Pons (tissue), 1 donor: ENCODE measurements around the gene ZNF816.
A peak's percentile ranks its signal among the peaks of the same experiment; 100 is the strongest.
"Not testable (repeated sequence)": the region's sequence is repeated elsewhere in the genome, so short reads cannot be mapped to it uniquely, and the experiment has no call there.

Experiments
- DNase-seq: peaks from one replicate; pipeline ENCODE4 v3.0.0-alpha.2; 2016; ENCODE audit warnings: low spot score

The ZNF816 gene

DNA sequence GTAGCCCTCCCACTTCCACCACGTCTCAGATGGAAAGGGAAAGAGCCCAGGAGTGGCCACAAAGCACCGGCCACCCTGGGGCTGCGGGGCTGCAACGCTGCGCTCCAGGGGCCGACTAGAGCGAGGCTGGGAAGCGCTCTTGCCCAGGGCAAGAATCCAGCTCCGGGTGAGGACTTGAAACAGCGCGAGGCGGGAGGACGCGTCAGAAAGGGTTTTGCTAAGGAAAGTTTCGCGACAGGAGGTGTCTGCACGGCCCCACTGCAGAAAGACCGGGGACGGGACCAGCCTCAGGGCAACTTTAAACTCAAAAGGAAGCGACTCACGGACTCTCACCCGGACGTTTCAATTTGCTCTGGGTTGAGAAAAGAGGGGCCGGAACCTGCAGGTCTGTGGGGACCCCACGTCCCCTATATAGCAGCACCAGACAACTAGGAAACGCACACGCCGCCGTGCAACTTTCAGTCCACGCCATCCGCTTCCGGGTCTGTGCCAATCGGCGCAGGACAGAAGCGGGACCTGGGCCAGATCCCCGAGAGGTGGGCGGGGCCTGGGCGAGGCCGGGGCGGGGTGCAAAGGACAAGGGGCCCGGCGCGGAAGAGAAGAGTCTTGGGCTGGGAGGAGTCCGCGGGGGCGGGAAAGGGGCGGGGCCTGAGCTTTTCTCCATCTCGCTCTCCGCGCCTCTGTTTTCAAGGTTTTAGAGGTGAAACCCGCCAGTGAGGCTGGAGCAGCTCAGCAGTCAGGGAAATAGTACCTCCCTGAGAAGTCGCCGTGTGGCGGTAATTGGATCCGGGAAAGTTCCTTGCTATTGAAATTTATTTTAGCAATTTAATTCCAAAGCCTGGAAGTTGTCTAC, at the start of gene ZNF816:
TSS of gene ZNF816 (minus strand) at position 488 of the 853 bp plus-strand sequence. CDS start 6,792 bp downstream, outside the sequence.
- peak; percentile 85 for DNase-seq

GRCh38 chr19:53012006-53012405, 49.3 kb upstream of the ZNF816 start:
- no peak for DNase-seq

GRCh38 chr19:53010494-53010893, 47.8 kb upstream of the ZNF816 start:
- DNase-seq, result no peak

DNA sequence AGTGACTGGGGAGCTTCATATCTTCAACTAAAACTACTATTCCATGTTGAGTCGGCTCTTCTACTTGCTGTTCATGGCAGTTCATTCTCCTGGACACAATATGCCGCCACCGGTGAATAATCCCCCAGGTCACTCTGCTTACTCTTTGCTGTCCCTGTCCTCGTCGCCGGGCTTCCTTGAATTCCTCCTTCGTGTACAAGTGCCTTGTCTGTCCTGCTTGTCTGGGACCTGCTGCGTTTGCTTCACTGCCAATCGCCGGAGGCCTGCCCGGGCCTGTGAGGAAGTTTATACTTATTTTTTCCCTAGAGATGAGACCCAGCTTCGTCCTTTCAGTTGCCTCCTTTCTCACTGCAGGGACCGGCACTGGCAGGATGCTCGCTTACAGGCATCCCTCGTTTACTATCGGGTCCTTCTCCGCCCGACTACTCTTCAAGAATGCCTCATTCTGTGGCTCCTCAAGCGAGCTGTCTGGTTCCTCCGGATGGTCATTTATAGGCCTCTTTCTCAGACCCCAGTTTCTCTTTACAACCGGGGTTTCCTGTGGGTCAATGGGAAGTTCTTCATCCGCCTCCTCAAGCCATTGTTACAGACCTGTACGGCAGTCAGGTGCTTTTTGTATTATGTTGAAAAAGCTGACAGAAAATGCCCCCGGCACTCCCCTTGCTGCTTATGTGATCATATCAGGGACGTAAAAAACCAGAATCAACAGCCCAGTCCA, 45.5 kb upstream of the ZNF816 start:
- DNase-seq, result no peak

DNA sequence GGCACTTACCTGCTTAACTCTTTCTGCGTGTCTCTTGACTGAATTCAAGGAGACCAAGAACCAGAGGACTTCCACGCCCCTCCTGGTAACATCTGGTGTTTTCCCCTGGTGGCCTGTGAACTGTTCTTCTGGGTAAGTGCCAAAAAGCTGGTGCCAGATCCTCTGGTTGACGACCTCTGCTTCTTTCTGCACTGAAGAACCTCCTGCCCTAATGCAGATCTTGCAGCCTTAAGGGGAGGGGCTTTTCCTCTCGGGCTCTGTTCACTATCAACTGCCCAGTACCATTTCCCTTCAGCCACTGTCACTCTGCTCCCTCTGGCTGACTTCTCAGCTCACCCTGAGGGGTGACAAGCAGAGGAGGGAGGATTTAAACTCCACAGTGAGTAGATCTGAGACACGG, 44.9 kb upstream of the ZNF816 start:
- DNase-seq, result no peak

DNA sequence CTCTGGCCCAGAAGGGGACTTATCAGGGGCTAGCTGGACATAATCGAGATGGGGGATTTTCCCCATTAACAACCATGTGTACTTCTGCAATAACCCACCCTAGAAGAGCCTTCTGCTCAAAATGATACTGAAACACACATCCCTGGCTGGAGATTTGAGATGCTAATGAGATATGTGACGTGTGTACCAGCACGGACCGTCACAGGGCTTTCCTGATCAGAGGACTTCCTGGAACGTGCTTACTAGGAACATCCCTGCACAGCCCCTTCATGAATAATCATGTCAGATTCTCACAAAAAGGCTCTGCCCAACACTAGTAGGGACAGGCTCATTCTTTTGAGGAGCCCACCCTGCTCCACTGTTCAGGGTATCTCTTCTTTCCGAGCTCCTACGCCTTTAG, 44.5 kb upstream of the ZNF816 start:
- DNase-seq, result no peak

GRCh38 chr19:53004242-53004641, 41.6 kb upstream of the ZNF816 start:
- no peak for DNase-seq

DNA sequence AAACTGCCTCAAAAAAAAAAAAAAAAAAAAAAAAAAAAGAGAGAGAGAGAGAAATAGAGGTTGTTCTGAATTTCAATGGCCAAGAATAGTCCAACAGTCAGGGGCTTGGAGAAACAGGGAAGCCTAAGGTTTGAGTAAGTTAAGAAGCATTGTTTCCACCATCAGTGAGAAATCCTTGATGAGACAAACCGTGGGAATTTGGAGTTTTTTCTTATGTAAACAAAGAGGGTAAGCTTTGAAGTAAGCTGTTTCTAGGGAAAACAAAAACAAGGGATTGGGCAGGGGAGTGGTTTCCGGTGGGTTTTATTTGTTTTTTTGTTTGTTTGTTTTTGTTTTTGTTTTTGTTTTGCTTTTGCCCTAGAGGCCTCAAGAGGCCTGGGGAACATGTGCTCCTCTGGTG, 39.8 kb upstream of the ZNF816 start:
- DNase-seq, result no peak

DNA sequence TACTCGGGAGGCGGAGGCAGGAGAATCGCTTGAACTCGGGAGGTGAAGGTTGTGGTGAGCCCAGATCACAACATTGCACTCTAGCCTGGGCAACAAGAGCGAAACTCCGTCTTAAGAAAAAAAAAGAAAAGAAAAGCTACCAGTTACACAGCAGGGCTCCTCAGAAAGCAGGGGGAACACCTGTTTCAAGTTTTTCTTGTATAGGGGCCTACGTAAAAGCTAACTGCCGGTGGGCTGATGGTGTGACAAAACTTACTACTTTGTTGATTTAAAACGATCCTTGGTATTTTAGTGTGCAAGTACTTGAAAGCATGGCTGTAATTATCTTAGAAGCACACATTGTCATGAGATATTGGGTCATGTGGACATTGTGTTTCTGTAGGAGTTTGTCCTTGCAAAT, 35.3 kb upstream of the ZNF816 start:
- DNase-seq, result no peak

DNA sequence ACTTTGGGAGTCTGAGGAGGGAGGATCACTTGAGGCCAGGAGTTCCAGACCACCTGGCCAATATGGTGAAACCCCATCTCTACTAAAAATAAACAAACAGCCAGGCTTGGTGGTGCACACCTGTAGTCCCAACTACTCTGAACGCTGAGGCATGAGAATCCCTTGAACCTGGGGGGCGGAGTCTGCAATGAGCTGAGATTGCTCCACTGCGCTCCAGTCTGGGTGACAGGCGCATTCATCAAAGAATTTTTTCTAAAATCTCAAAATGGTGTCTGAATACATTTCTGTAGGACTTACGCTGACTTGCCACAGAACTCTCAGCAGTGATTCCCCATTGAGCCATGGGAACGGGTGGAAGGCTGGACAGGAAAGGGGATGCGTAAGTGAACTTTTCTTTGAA, 33.0 kb upstream of the ZNF816 start:
- DNase-seq, result no peak

GRCh38 chr19:52993342-52994178, 30.9 kb upstream of the ZNF816 start:
- peak; percentile 59 for DNase-seq

GRCh38 chr19:52992109-52993004, 29.7 kb upstream of the ZNF816 start:
- no peak for DNase-seq

DNA sequence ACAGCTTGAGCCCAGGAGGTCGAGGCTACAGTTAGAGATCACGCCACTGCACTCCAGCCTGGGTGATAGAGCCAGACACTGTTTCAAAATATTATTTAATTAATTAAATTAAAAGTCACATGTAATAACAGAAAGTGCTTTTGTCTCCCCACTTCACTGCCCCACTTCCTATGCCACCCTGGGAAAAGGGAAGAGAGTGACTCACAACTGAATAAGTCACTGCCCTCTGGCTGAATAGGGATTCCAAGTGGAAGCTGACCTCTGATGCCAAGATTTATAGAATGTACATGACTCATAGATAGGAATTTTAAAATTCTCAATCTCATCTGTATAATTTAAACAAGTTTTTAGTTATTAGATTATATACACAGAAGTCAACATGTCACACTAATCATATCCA, 28.8 kb upstream of the ZNF816 start:
- no peak for DNase-seq

GRCh38 chr19:52990759-52991418, 28.2 kb upstream of the ZNF816 start:
- DNase-seq, result no peak

DNA sequence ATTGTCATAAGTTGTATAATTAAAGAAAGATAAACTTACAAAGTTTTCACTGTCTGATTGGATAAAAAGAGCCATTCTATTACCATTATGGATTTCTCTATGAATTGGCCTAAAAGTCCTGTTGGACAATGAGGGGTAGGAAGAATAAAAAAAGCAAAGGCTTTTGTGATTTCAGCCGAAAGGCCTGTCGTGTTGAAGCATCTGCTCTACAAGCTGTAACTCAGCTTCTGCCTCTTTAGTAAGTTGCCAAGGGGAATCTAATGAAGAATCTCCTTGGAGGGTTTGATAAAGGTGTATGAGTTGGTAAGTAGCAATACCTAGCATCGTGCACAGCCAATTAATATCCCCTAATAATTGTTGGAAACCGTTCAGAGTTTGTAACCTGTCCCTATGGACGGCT, 25.8 kb upstream of the ZNF816 start:
- DNase-seq, result no peak

- DNase-seq, result no peak
These were observed 24.5 kb upstream of the ZNF816 start for GRCh38 chr19:52987221-52987620.

- DNase-seq, result not testable (repeated sequence)
These were observed 20.5 kb upstream of the ZNF816 start for GRCh38 chr19:52983167-52983566.

- no peak for DNase-seq
These were observed 18.6 kb upstream of the ZNF816 start for GRCh38 chr19:52981329-52981728.

DNA sequence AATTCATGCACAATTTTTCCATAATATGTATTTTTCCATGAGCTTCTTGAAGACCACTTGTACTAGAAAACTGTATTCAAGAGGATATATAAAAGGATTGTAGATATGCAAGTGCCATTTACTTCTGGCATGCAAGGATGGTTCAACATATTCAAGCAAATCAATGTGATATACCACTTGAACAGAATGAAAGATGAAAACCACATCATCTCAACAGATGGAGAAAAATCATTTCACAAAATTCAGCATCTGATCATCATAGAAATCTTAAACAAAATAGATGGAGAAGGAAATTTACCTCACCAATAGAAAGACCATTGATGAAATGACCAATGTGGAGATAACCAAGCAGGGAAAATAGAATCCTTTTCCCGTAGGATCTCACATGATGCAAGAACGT, 5.1 kb upstream of the ZNF816 start:
- no peak for DNase-seq

GRCh38 chr19:52963247-52963618, 552 bp upstream of the ZNF816 start:
- DNase-seq, result peak; percentile 17

- DNase-seq, result peak; percentile 6
These were observed 700 bp downstream of the ZNF816 start for GRCh38 chr19:52961981-52962380.
